ENCODE data around the gene ARID1B.

ARID1B gene

GRCh38 chr6:156783958-156784357 is 6.8 kb downstream of the ARID1B start:
- Histone ChIP-seq H3K4me3 (ENCODE audit: low read depth, low read length, poor library complexity, severe bottlenecking) (peak overlapping the region; percentile 81), H3K4me1 (ENCODE audit: insufficient read depth, low read length, severe bottlenecking) (peaks cover 84% of the 10 kb centered on the region), H3K27ac (ENCODE audit: low read depth, low read length, poor library complexity, severe bottlenecking) (peak overlapping the region; percentile 88), H3K9me2 (ENCODE audit: low read depth, low read length) (no peaks in the 10 kb centered on the region), H3K27me3 (ENCODE audit: insufficient read depth, low read length) (no peaks in the 10 kb centered on the region), H3K9ac (ENCODE audit: low read length) (no peak overlapping the region; the same call in 1 of the 2 replicates), H3K36me3 (ENCODE audit: insufficient read depth, low read length) (peaks cover 24% of the 10 kb centered on the region), H3K9me3 (ENCODE audit: low read length) (no peaks in the 10 kb centered on the region), H4K20me1 (ENCODE audit: insufficient read depth, low read length) (0 out of 2 replicates have a peak, but pooled peaks cover 3% of the 10 kb centered on the region), H3K4me2 (ENCODE audit: low read length) (peak overlapping the region; percentile 97), H3F3A (ENCODE audit: insufficient read depth, low read length) (no peaks in the 10 kb centered on the region), H2AFZ (ENCODE audit: low read length) (no peak overlapping the region), H3K79me2 (ENCODE audit: insufficient read depth, low read length) (peaks cover 94% of the 10 kb centered on the region)
- TF ChIP-seq EZH2 (IDR thresholded peaks at IDR 0.05; ENCODE audit: borderline replicate concordance, low read length) (no peak), CTCF (IDR thresholded peaks at IDR 0.05; ENCODE audit: low read length) (no peak)

GRCh38 chr6:156786652-156787051 is 9.5 kb downstream of the ARID1B start:
- Histone ChIP-seq H3K36me3 (ENCODE audit: insufficient read depth, low read length) (peaks cover 24% of the 10 kb centered on the region), H3K9ac (ENCODE audit: low read length) (no peak overlapping the region), H3K9me3 (ENCODE audit: low read length) (no peaks in the 10 kb centered on the region), H3F3A (ENCODE audit: insufficient read depth, low read length) (no peaks in the 10 kb centered on the region), H2AFZ (ENCODE audit: low read length) (no peak overlapping the region), H3K4me3 (ENCODE audit: low read depth, low read length, poor library complexity, severe bottlenecking) (no peak overlapping the region), H3K79me2 (ENCODE audit: insufficient read depth, low read length) (peaks cover 99% of the 10 kb centered on the region), H3K4me1 (ENCODE audit: insufficient read depth, low read length, severe bottlenecking) (peaks cover 100% of the 10 kb centered on the region), H3K27ac (ENCODE audit: low read depth, low read length, poor library complexity, severe bottlenecking) (peak overlapping the region; percentile 66), H4K20me1 (ENCODE audit: insufficient read depth, low read length) (0 out of 2 replicates have a peak, but pooled peaks cover 3% of the 10 kb centered on the region), H3K27me3 (ENCODE audit: insufficient read depth, low read length) (no peaks in the 10 kb centered on the region), H3K9me2 (ENCODE audit: low read depth, low read length) (no peaks in the 10 kb centered on the region), H3K4me2 (ENCODE audit: low read length) (no peak overlapping the region; the same call in 1 of the 2 replicates)
- no peak for TF ChIP-seq CTCF (IDR thresholded peaks at IDR 0.05; ENCODE audit: low read length)
- TF ChIP-seq EZH2 (IDR thresholded peaks at IDR 0.05; ENCODE audit: borderline replicate concordance, low read length): no peak

GRCh38 chr6:156787569-156788492 is 10.7 kb downstream of the ARID1B start:
- H3K4me2 ChIP-seq (ENCODE audit: low read length): peak overlapping the region; percentile 35; the same call in 1 of the 2 replicates
- no peaks in the 10 kb centered on the region for H3K9me3 ChIP-seq (ENCODE audit: low read length)
- no peaks in the 10 kb centered on the region for H3K27me3 ChIP-seq (ENCODE audit: insufficient read depth, low read length)
- H3K36me3 ChIP-seq (ENCODE audit: insufficient read depth, low read length): peaks cover 24% of the 10 kb centered on the region
- peak overlapping the region; percentile 14 for H3K4me3 ChIP-seq (ENCODE audit: low read depth, low read length, poor library complexity, severe bottlenecking)
- 0 out of 2 replicates have a peak, but pooled peaks cover 3% of the 10 kb centered on the region for H4K20me1 ChIP-seq (ENCODE audit: insufficient read depth, low read length)
- H3F3A ChIP-seq (ENCODE audit: insufficient read depth, low read length): no peaks in the 10 kb centered on the region
- H3K27ac ChIP-seq (ENCODE audit: low read depth, low read length, poor library complexity, severe bottlenecking): peak overlapping the region; percentile 66
- peaks cover 100% of the 10 kb centered on the region for H3K4me1 ChIP-seq (ENCODE audit: insufficient read depth, low read length, severe bottlenecking)
- H2AFZ ChIP-seq (ENCODE audit: low read length): no peak overlapping the region
- H3K79me2 ChIP-seq (ENCODE audit: insufficient read depth, low read length): peaks cover 99% of the 10 kb centered on the region
- H3K9ac ChIP-seq (ENCODE audit: low read length): no peak overlapping the region; the same call in 1 of the 2 replicates
- no peaks in the 10 kb centered on the region for H3K9me2 ChIP-seq (ENCODE audit: low read depth, low read length)
- TF ChIP-seq CTCF (IDR thresholded peaks at IDR 0.05; ENCODE audit: low read length) (no peak), EZH2 (IDR thresholded peaks at IDR 0.05; ENCODE audit: borderline replicate concordance, low read length) (no peak)

Measured in OCI-LY1 (cell line).